ENCODE measurements around the gene AFF3. TPM values are rescaled to one million over a fixed set of nuclear protein-coding genes. Genes with fewer than 3 reads are reported as not detected.

Gene AFF3
- total RNA-seq, 1 experiment from 2014 or later = 0.05 TPM

DNA sequence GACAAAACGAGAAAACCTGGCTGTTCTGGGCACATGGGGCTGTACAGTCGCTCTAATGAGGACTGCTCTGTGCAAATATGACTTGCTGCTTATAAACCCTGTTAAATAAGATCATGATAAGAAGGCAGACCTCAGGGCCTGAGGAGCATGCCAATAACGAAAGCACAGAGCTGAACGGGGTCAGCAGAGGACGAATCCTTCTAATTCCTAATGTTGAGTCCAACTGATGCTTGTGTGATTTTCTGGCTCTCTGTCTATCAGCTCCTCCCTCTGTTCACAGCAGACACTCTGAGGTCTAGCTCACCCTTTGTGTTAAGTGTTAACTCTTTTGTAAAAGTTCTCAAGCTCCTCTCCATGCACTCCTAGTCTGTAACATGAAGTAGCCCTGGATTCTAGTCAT lies 485.4 kb downstream of the AFF3 start:
- H3K27me3 ChIP-seq (replicated peaks; ENCODE audit: control insufficient read depth, insufficient read depth, low read length) = no peaks in the 10 kb centered on the region
- H3K4me3 ChIP-seq (ENCODE audit: low read depth, low read length) = no peak overlapping the region
- no peak overlapping the region for H3K4me3 Mint-ChIP-seq (ENCODE audit: unreplicated experiment)
- H3K27ac Mint-ChIP-seq (ENCODE audit: unreplicated experiment) = no peak overlapping the region
- DNase-seq = no peak
- H3K27me3 Mint-ChIP-seq (ENCODE audit: insufficient read depth, unreplicated experiment) = peaks cover 9% of the 10 kb centered on the region
- no TSS peak for BruUV-seq (replicated peaks)
- ChIA-PET CTCF (no interaction called here), POLR2A (no interaction called here)
- no peaks in the 10 kb centered on the region for H3K36me3 ChIP-seq (ENCODE audit: control insufficient read depth, insufficient read depth, low read length)
- intact Hi-C loops (cut with micrococcal nuclease; ENCODE audit: unreplicated experiment) = no loop called here
- H3K9me3 ChIP-seq = no peaks in the 10 kb centered on the region
- no peaks in the 10 kb centered on the region for H3K4me1 ChIP-seq
- H3K36me3 Mint-ChIP-seq (ENCODE audit: insufficient read depth, unreplicated experiment) = no peaks in the 10 kb centered on the region
- TF ChIP-seq, protein P1, sequence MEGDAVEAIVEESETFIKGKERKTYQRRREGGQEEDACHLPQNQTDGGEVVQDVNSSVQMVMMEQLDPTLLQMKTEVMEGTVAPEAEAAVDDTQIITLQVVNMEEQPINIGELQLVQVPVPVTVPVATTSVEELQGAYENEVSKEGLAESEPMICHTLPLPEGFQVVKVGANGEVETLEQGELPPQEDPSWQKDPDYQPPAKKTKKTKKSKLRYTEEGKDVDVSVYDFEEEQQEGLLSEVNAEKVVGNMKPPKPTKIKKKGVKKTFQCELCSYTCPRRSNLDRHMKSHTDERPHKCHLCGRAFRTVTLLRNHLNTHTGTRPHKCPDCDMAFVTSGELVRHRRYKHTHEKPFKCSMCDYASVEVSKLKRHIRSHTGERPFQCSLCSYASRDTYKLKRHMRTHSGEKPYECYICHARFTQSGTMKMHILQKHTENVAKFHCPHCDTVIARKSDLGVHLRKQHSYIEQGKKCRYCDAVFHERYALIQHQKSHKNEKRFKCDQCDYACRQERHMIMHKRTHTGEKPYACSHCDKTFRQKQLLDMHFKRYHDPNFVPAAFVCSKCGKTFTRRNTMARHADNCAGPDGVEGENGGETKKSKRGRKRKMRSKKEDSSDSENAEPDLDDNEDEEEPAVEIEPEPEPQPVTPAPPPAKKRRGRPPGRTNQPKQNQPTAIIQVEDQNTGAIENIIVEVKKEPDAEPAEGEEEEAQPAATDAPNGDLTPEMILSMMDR (IDR thresholded peaks at IDR 0.05; ENCODE audit: insufficient read depth in 1 of 2, low read depth in 1 of 2, low read length in 1 of 2, severe bottlenecking in 1 of 2, unreplicated experiment in 1 of 2) = no peak
- H3K4me1 Mint-ChIP-seq (ENCODE audit: low read depth, unreplicated experiment) = no peaks in the 10 kb centered on the region
- no peaks in the 10 kb centered on the region for H3K9me3 Mint-ChIP-seq (ENCODE audit: unreplicated experiment)

DNA sequence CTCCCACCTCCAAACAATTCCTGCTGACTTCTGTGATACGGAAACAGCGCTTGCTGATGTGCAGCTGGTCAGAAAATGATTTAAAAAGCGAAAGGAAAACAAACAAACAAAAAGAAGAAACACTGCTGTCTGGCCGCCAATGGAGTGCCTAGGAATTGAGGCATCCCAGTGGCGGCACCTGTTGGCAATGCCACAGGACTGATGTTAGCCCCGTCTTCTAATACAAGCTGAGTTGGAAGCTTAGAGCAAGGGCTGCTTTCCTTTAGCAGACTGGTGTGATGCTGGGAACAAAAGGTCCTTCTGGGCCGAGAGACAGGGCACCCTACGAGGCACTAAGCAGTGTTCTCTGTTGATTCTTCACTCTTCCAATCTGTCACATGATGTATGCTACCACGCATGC lies 489.0 kb downstream of the AFF3 start:
- intact Hi-C loops (cut with micrococcal nuclease; ENCODE audit: unreplicated experiment) = no loop called here
- Histone ChIP-seq H3K36me3 (ENCODE audit: control insufficient read depth, insufficient read depth, low read length) (no peaks in the 10 kb centered on the region), H3K9me3 (no peaks in the 10 kb centered on the region), H3K27me3 (replicated peaks; ENCODE audit: control insufficient read depth, insufficient read depth, low read length) (no peaks in the 10 kb centered on the region), H3K4me1 (no peaks in the 10 kb centered on the region), H3K4me3 (ENCODE audit: low read depth, low read length) (no peak overlapping the region)
- no peak overlapping the region for H3K4me3 Mint-ChIP-seq (ENCODE audit: unreplicated experiment)
- peaks cover 16% of the 10 kb centered on the region for H3K27me3 Mint-ChIP-seq (ENCODE audit: insufficient read depth, unreplicated experiment)
- no peak for DNase-seq
- no peaks in the 10 kb centered on the region for H3K36me3 Mint-ChIP-seq (ENCODE audit: insufficient read depth, unreplicated experiment)
- ChIA-PET CTCF (interaction anchor here (0.6 kb wide), 1 partner anchor 39 kb away, joined by 3 read pairs; no protein-coding TSS in a partner anchor), POLR2A (no interaction called here)
- H3K9me3 Mint-ChIP-seq (ENCODE audit: unreplicated experiment) = no peaks in the 10 kb centered on the region
- TF ChIP-seq, protein P1 (IDR thresholded peaks at IDR 0.05; ENCODE audit: insufficient read depth in 1 of 2, low read depth in 1 of 2, low read length in 1 of 2, severe bottlenecking in 1 of 2, unreplicated experiment in 1 of 2) = no peak
- BruUV-seq (replicated peaks) = no TSS peak
- H3K4me1 Mint-ChIP-seq (ENCODE audit: low read depth, unreplicated experiment) = no peaks in the 10 kb centered on the region
- no peak overlapping the region for H3K27ac Mint-ChIP-seq (ENCODE audit: unreplicated experiment)

DNA sequence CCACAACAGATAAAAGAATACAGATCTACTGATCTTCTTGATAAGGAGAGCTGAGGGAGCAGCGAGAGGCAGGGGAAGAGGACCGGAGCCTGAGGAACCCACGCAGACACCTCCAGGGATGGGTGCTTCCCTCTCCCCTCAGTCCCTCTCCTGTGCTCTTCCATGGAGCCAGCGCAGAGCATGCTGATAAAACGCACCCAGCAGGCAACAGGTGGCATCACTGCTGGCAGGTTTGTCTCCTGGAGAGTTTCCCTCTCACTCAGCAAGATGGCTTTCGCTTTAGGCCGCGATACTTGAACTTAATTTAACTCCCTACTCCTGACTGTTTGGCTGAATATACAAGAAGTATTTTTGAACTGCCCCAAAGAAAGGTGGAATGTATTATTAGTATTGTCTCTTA lies 489.5 kb downstream of the AFF3 start:
- intact Hi-C loops (cut with micrococcal nuclease; ENCODE audit: unreplicated experiment) = no loop called here
- CTCF ChIA-PET = interaction anchor here (0.6 kb wide), 1 partner anchor 40 kb away, joined by 3 read pairs; no protein-coding TSS in a partner anchor

More for the DNA sequence above, 489.5 kb downstream of the AFF3 start:
- Mint-ChIP-seq H3K36me3 (ENCODE audit: insufficient read depth, unreplicated experiment) (no peaks in the 10 kb centered on the region), H3K4me3 (ENCODE audit: unreplicated experiment) (no peak overlapping the region), H3K27ac (ENCODE audit: unreplicated experiment) (no peak overlapping the region), H3K9me3 (ENCODE audit: unreplicated experiment) (no peaks in the 10 kb centered on the region), H3K4me1 (ENCODE audit: low read depth, unreplicated experiment) (no peaks in the 10 kb centered on the region), H3K27me3 (ENCODE audit: insufficient read depth, unreplicated experiment) (peaks cover 16% of the 10 kb centered on the region)
- TF ChIP-seq, protein P1 (IDR thresholded peaks at IDR 0.05; ENCODE audit: insufficient read depth in 1 of 2, low read depth in 1 of 2, low read length in 1 of 2, severe bottlenecking in 1 of 2, unreplicated experiment in 1 of 2) = no peak
- no peak for DNase-seq
- no TSS peak for BruUV-seq (replicated peaks)
- Histone ChIP-seq H3K4me3 (ENCODE audit: low read depth, low read length) (no peak overlapping the region), H3K9me3 (no peaks in the 10 kb centered on the region), H3K36me3 (ENCODE audit: control insufficient read depth, insufficient read depth, low read length) (no peaks in the 10 kb centered on the region), H3K27me3 (replicated peaks; ENCODE audit: control insufficient read depth, insufficient read depth, low read length) (no peaks in the 10 kb centered on the region), H3K4me1 (no peaks in the 10 kb centered on the region)
- POLR2A ChIA-PET = no interaction called here
